ENCODE results near the gene SCT.
"Not testable (repeated sequence)": the region's sequence is repeated elsewhere in the genome, so short reads cannot be mapped to it uniquely, and the experiment has no call there.

Gene SCT

GRCh38 chr11:626475-627307, at the start of gene SCT:
Gene SCT, minus strand, starts transcription at chr11:627181. Its CDS starts 38 bp downstream, at chr11:627143.
- no peak for DNase-seq (ENCODE audit: low read depth, low spot score)

GRCh38 chr11:674406-674805, 47.4 kb upstream of the SCT start:
- no peak for DNase-seq (ENCODE audit: low read depth, low spot score)

- DNase-seq (ENCODE audit: low read depth, low spot score): no peak
Observed at GRCh38 chr11:673866-674265, 46.9 kb upstream of the SCT start.

- DNase-seq (ENCODE audit: low read depth, low spot score): no peak
Observed at GRCh38 chr11:665704-666281, 38.8 kb upstream of the SCT start.

- DNase-seq (ENCODE audit: low read depth, low spot score): no peak
Observed at GRCh38 chr11:665062-665703, 38.2 kb upstream of the SCT start.

GRCh38 chr11:662689-663274, 35.8 kb upstream of the SCT start:
- DNase-seq (ENCODE audit: low read depth, low spot score): peak; percentile 81

- no peak for DNase-seq (ENCODE audit: low read depth, low spot score)
Observed at GRCh38 chr11:660681-661444, 33.9 kb upstream of the SCT start.

- no peak for DNase-seq (ENCODE audit: low read depth, low spot score)
Observed at GRCh38 chr11:660281-660680, 33.3 kb upstream of the SCT start.

- DNase-seq (ENCODE audit: low read depth, low spot score): no peak
Observed at GRCh38 chr11:659532-660085, 32.6 kb upstream of the SCT start.

- DNase-seq (ENCODE audit: low read depth, low spot score): no peak
Observed at GRCh38 chr11:657691-658126, 30.7 kb upstream of the SCT start.

- DNase-seq (ENCODE audit: low read depth, low spot score): no peak
Observed at GRCh38 chr11:656866-657265, 29.9 kb upstream of the SCT start.

GRCh38 chr11:656426-656825, 29.4 kb upstream of the SCT start:
- no peak for DNase-seq (ENCODE audit: low read depth, low spot score)

GRCh38 chr11:655036-655726, 28.2 kb upstream of the SCT start:
- DNase-seq (ENCODE audit: low read depth, low spot score): no peak

- not testable (repeated sequence) for DNase-seq (ENCODE audit: low read depth, low spot score)
Observed at GRCh38 chr11:654444-654843, 27.5 kb upstream of the SCT start.

- DNase-seq (ENCODE audit: low read depth, low spot score): no peak
Observed at GRCh38 chr11:653837-654236, 26.9 kb upstream of the SCT start.

GRCh38 chr11:653136-653535, 26.2 kb upstream of the SCT start:
- not testable (repeated sequence) for DNase-seq (ENCODE audit: low read depth, low spot score)

GRCh38 chr11:650482-650881, 23.5 kb upstream of the SCT start:
- no peak for DNase-seq (ENCODE audit: low read depth, low spot score)

GRCh38 chr11:647672-648158, 20.7 kb upstream of the SCT start:
- DNase-seq (ENCODE audit: low read depth, low spot score): not testable (repeated sequence)

- DNase-seq (ENCODE audit: low read depth, low spot score): no peak
Observed at GRCh38 chr11:646214-646613, 19.2 kb upstream of the SCT start.

GRCh38 chr11:645536-645935, 18.6 kb upstream of the SCT start:
- DNase-seq (ENCODE audit: low read depth, low spot score): no peak
